Cerebellar nuclear complex (tissue), 1 donor: ENCODE data around the gene NOS1.
"Not testable (repeated sequence)": the region's sequence is repeated elsewhere in the genome, so short reads cannot be mapped to it uniquely, and the experiment has no call there.

ENCODE experiments used
- DNase-seq, 2 experiments: peaks; one replicate each; lab custom pipeline; 2025; lab: John Stamatoyannopoulos, UW

Gene NOS1

GRCh38 chr12:117208811-117209455, 152.5 kb downstream of the NOS1 start:
- no peak for DNase-seq

- no peak for DNase-seq
Observed at GRCh38 chr12:117208206-117208605, 153.2 kb downstream of the NOS1 start.

DNA sequence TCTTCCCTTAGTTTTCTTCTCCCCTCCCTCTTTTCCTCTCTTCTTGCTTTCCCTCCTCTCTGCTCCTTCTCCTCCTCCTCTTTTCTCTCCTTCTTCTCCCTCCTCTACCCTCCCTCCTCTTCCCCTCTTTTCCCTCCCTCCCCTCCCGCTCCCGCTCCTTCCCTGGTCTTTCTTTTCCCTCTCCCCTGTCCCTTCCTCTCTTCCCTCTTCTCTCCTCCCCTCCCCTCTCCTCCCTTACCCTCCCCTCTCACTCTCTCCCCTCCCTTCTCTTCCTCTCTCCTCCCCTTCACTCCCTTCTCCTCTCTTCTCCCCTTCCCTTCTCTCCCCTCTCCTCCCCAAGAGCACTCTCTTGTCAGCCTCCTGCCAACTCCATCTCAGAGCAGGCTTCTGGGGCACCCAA, 153.8 kb downstream of the NOS1 start:
- no peak for DNase-seq

DNA sequence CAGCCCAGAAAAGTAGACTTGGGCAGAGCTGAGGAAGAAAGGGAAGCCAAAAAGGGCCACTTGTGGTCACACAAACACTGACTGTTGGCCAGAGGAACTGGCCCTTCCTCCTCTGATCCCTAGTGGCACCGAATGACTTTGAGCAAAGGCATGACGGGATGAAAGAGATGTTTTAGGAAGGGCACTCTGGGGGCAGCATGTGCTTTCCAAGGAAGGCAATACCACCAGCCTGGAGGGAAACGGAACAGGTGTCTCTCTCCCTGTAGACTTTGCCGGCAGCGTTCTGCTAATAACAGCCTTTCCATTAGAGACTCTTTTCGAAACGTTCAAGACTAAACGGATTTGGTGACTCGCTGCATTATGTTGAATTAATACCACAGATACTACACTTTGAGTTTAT, 158.9 kb downstream of the NOS1 start:
- DNase-seq, result no peak

- DNase-seq, result no peak
Observed at GRCh38 chr12:117202033-117202432, 159.4 kb downstream of the NOS1 start.

GRCh38 chr12:117199956-117200744, 161.3 kb downstream of the NOS1 start:
- not testable (repeated sequence) for DNase-seq

- DNase-seq, result not testable (repeated sequence)
Observed at GRCh38 chr12:117196334-117196733, 165.1 kb downstream of the NOS1 start.

DNA sequence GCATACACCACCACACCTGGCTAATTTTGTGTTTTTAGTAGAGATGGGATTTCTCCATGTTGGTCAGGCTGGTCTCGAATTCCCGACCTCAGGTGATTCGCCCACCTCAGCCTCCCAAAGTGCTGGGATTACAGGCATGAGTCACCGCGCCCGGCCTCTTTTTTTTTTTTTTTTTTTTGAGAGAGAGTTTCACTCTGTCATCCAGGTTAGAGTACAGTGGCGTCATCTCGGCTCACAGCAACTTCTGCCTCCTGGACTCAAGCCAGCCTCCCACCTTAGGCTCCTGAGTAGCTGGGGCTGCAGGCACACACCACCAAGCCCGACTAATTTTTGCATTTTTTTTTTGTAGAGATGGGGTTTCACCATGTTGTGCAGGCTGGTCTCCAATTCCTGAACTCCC, 166.4 kb downstream of the NOS1 start:
- DNase-seq, result not testable (repeated sequence)

- no peak for DNase-seq
Observed at GRCh38 chr12:117193903-117194302, 167.5 kb downstream of the NOS1 start.

GRCh38 chr12:117192581-117192980, 168.8 kb downstream of the NOS1 start:
- not testable (repeated sequence) for DNase-seq

DNA sequence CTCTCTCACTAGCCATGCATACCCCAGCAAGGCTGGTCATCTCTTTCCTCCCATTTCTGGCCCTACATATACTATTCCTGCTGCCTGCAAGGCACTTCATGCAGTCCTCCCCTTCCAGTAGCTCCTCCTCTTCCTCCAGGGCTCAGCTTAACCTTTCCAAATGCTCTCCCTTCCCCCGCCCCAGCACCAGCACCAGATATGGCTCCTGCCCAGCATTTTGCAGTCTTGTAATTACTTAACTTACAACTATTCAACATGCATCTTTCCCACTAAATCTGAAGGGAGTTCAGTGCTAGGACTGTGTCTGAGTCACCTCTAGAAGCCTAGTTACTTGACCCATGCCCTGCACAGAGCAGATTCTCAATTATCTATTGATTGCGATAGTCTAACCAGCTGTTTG, 169.4 kb downstream of the NOS1 start:
- no peak for DNase-seq

GRCh38 chr12:117190210-117190781, 171.1 kb downstream of the NOS1 start, which contains the start of gene FBXO21:
TSS of gene FBXO21 (minus strand) at chr12:117190470. CDS start at chr12:117190456, 14 bp downstream.
- peak in 1 of 2 experiments; percentile 83 for DNase-seq

DNA sequence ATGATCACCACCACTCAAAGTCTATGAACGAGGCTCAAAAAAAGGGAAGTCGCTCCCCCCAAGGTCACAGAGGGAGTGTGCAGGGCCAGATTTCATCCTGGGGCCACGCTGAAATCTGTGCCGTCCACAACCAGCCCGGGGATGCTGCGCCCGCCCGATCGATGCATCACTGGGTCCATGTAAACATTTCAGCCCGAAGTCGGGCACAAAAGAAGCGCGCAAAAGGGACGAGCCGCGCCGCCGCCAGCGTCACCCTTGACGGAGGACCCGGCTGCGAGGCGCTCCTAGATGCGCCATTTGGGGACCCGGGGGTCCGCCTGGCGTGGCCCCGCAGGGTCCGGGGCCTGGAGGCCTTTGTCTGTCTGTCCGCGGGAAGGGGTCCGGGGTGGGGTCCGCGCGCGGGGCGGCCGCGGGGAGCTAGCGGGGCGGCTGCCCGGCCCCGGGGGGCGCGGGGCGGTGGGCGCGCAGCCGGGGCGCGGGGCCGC, 171.7 kb downstream of the NOS1 start:
- no peak for DNase-seq

DNA sequence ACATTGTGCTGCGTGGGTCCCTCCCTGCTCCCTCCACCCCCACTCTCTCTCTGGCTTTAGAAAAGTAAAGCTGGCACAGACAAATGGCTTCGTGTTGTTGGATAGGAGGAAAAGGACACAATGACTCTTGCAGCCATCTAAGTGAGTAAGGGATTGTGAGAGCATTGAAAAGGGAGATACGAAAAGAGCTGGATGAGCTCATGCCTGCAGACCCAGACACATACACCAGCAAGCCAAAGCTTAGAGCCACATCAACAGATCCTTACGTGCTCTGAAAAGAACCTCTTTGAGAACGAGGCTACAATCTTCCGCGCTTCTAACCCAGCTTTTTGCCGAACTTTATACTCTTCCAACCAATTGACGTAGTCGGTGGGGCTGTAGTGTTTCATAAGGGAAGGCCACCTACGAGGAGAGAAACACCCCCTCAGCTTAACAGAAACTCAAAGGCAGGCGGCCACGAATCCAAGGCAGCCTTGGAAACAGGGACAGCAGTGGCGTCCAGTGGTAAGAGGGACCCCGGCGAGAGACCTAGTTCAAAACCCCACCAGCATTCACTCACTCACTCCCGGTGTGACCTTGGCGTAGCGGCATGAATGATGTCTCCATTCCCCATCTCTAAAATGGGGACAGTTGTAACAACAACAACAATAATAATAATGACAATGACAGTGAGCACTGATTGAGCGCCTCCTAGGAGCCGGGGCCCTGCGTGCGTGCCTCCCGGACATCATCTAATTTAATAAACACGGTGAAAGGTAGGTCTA, 172.3 kb downstream of the NOS1 start:
- no peak for DNase-seq

DNA sequence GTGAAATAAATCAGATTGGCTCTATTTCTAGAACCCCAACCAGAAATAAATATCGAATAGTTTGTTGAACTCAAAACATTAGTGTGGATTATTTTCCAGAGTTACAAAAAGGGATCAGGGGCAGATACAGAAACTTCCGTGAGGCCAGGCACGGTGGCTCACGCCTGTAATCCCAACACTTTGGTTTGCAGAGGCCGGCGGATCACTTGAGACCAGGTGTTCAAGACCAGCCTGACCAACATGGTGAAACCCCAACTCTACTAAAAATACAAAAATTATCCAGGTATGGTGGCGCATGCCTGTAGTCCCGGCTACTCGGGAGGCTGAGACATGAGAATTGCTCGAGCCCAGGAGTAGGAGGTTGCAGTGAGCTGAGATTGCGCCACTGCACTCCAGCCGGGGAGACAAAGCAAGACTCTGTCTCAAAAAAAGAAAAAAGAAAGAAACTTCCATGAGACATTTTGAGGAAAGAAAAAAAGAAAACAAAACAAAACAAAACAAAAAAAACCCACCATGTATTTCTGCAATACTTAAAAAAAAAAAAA, 173.2 kb downstream of the NOS1 start:
- no peak for DNase-seq

DNA sequence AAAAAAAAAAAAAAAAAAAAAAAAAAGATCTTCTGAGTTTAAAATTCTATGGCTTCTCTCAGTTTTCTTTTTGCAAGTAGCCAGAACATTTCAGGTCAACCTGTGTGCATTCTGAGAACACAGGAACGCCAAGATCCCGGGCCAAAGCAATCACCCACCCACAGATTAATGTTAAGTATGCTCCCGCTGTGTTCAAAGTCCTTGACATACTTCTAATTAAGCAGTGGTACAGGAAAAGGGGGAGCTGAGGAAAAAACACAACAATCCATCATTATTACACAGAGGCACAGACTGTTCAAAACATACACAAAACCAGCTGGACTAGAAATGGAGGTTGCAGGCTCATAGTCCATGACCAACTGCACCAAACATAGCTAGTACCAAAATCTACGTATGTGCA, 174.0 kb downstream of the NOS1 start:
- no peak for DNase-seq

DNA sequence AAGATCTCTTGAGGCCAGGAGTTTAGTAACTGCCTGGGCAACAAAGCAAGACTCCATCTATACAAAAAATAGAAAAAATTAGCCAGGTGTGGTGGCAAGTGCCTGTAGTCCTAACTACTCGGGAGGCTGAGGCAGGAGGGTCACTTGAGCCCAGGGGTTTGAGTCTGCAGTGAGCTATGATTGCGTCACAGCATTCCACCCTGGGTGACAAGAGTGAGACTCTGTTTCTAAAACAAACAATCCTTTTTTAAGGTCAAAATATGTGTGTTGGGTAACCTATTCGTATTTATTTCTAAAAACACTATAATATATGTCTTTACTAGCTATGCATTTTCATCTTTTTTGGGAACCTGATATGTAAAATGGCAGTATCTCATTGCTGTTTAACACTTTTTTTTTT, 178.6 kb downstream of the NOS1 start:
- DNase-seq, result no peak

GRCh38 chr12:117181468-117181843, 180.0 kb downstream of the NOS1 start:
- DNase-seq, result not testable (repeated sequence)

DNA sequence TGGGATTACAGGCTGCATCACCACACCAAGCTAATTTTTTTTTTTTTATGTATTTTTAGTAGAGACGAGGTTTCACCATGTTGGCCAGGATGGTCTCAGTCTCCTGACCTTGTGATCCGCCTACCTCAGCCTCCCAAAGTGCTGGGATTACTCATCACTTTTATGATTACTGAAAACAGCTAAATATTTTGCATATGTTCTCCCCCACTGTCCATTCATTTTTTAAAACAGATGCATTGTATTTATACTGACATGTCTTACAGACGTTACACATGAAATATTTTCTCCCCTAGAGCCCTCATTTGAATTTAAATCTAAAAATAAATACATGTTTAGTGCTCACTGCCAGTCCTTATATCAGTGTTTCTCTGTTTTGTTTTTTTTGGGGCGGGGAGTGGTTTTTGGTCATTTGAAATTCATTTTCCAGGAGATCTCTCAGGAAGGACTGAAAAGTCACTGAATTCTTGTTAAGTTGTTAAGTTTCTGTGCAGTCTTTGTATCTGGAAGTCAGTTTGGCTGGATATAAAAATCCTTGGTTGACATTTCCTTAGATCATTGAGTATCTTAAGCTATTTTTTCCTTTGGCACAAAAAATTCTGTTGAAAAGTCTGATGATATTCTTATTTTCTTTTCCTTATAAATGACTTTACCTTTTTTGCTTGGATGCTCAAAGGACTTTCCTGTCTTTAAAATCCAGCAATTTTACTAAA, 180.5 kb downstream of the NOS1 start:
- no peak for DNase-seq

- no peak for DNase-seq
Observed at GRCh38 chr12:117178745-117179144, 182.7 kb downstream of the NOS1 start.

DNA sequence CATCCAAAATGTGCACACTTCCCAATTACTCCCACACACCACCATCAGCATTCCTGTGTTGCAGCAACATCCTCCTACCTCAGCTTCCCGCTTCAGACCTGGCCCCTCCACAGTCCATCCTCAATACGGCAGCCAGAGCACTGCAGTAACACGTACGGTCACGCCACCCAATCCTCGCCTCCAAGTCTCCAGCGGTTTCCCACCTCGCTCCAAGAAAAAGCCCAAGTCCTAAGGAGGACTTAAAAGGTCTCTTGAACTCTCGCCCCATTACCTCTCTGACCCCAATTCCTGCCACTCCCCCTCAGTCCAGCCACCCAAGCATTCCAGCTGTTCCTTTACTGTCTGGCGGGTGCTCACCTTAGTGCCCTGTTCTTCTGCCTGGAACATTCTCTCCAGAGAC, 183.1 kb downstream of the NOS1 start:
- no peak for DNase-seq
